H7 (cell line): Measurements from ENCODE around the gene PIK3R2. TPM values are rescaled to one million over a fixed set of nuclear protein-coding genes. Genes with fewer than 3 reads are reported as not detected.

Source experiments
- DNase-seq: peaks from one replicate; pipeline ENCODE4 v3.0.0; 2012
- H3K27me3 ChIP-seq: 2 replicates; pipeline ENCODE4 v1.6.0; 2011; ENCODE audit warnings: mild to moderate bottlenecking, low read length; ENCODE audit not compliant: control insufficient read depth, insufficient read depth
- H3K36me3 ChIP-seq: replicated peaks from 2 replicates; pipeline ENCODE4 v1.5.1; 2011; ENCODE audit warnings: low read length; ENCODE audit not compliant: control insufficient read depth, insufficient read depth
- H3K4me3 ChIP-seq: 2 replicates; pipeline ENCODE4 v1.5.1; 2011; ENCODE audit warnings: low read depth, mild to moderate bottlenecking, control low read depth, low read length, moderate library complexity; ENCODE audit not compliant: insufficient read depth
- total RNA-seq: library from RNA; depleted of rRNA; stranded (reverse); fragments of >200 nt; shearing (Covaris generic); gene quantifications from 2 replicates; pipeline ENCODE4 v1.2.3, GENCODE V29; 2014

PIK3R2 gene
- total RNA-seq, 1 experiment from 2014 or later, result 29.0 TPM

DNA sequence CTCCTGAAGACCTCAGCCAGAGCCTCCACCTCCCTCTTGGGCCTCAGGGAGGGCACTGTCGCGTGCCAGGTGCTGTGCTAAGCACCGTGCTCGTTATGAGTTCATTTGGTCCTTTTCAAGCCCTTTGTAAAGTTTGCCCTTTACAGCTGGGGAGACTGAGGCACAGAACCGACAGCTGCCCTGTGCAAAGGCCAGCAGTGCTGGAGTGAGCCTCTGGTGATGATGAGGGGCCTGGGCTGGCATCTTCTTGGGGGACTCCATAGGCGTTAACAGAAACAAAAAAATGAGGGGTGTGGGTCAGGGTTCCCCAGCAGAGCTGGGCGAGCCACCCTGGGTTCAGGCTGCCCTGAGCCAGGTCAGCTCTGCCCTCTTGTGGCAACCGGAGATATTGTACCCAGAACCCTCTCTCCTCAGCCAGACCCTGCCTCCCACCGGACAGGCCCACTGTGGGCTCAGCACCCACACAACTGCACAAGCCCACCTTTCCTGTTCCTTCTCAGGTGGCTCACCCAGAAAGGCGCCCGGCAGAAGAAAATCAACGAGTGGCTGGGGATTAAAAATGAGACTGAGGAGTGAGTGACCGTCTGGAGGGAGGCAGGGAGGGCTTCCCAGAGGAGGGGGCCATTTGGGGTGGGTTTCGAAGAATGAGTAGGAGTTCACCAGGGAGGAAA, 15.1 kb downstream of the PIK3R2 start:
- Histone ChIP-seq H3K36me3 (peaks cover 10% of the 10 kb centered on the region), H3K27me3 (no peaks in the 10 kb centered on the region), H3K4me3 (no peak overlapping the region)
- DNase-seq, result peak; percentile 97

DNA sequence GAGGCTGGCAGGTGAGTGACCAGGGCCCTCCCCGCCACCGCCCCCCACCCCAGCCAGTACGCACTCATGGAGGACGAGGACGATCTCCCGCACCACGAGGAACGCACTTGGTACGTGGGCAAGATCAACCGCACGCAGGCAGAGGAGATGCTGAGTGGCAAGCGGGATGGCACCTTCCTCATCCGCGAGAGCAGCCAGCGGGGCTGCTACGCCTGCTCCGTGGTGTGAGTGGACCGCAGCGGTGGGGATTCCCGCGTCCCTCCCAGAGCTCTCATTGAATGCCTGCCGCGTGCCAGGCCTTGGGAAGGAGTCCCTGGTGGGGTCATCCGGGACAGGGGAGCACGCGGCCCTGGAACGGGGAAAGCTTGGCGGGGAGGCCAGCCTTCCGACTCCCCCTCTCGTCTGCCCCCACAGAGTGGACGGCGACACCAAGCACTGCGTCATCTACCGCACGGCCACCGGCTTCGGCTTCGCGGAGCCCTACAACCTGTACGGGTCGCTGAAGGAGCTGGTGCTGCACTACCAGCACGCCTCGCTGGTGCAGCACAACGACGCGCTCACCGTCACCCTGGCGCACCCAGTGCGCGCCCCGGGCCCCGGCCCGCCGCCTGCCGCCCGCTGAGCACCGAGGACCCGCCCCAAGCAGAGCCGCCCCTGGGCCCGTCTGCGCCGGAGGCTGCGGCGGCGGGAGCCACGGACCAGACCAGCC, 15.9 kb downstream of the PIK3R2 start:
- Histone ChIP-seq H3K36me3 (peaks cover 6% of the 10 kb centered on the region), H3K4me3 (no peak overlapping the region)
- DNase-seq, result peak; percentile 62

DNA sequence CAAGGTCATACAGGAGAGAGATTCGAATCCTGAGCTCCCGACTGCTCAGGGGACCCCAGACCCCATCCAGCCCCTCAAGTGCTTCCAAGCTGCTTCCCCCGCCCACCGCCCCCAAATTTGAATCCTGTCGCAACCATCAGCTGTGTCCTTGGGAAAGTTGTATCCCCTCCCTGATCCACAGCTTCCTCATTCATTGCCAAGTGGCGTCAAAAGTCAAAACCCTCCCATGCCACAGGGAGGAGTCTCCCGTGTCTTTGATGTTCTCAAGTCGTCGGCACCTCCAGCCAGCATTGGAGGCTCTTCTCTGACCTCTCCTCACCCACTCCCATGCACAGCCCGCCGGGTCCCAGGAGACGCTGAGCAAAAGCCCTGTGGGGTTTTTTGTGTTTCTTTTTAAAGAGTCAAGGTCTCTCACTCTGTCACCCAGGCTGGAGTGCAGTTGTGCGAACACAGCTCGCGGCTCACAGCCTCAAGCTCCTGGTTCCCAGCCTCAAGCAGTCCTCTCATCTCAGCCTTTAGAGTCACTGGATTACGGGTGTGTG, 17.8 kb downstream of the PIK3R2 start:
- DNase-seq, result peak; percentile 49
- peaks cover 6% of the 10 kb centered on the region for H3K36me3 ChIP-seq
- peaks cover 16% of the 10 kb centered on the region for H3K27me3 ChIP-seq
- no peak overlapping the region for H3K4me3 ChIP-seq

More for the DNA sequence above, 15.9 kb downstream of the PIK3R2 start:
- peaks cover 3% of the 10 kb centered on the region; the same call in 1 of the 2 replicates for H3K27me3 ChIP-seq

DNA sequence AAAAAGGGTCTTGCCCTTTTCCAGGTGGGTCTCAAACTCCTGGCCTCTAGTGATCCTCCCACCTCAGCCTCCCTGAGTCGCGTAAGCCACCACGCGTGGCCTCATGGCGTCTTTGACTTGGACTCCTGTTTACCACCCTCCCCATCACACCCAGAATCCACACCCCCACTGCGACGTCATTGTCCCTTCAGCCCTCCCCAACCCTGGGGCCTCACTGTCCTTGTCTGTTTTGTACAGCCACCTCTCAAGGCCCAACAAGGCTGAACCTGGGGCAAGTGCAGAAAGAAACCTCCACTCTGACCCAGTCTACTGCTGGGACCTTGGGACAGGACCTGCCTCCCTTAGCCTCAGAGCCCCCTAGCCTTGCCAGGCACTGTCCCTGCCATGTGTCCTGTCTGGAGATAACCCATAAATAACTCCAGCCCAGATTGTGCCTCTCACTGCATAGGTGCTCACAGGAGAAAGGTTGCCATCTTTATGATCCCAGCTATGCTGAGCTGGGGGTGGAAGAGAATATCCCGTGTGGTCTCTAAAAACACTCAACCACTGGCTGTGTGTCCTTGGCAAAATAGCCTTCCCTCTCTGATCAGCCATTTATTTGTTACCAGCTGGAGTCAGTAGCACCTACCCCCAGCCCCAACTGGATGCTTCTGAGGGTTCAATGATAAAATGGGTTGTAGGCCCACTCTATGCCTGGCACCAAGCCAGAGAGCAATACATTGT, 18.8 kb downstream of the PIK3R2 start:
- peaks cover 1% of the 10 kb centered on the region for H3K36me3 ChIP-seq
- peaks cover 16% of the 10 kb centered on the region for H3K27me3 ChIP-seq
- DNase-seq, result peak; percentile 24
- no peak overlapping the region for H3K4me3 ChIP-seq

DNA sequence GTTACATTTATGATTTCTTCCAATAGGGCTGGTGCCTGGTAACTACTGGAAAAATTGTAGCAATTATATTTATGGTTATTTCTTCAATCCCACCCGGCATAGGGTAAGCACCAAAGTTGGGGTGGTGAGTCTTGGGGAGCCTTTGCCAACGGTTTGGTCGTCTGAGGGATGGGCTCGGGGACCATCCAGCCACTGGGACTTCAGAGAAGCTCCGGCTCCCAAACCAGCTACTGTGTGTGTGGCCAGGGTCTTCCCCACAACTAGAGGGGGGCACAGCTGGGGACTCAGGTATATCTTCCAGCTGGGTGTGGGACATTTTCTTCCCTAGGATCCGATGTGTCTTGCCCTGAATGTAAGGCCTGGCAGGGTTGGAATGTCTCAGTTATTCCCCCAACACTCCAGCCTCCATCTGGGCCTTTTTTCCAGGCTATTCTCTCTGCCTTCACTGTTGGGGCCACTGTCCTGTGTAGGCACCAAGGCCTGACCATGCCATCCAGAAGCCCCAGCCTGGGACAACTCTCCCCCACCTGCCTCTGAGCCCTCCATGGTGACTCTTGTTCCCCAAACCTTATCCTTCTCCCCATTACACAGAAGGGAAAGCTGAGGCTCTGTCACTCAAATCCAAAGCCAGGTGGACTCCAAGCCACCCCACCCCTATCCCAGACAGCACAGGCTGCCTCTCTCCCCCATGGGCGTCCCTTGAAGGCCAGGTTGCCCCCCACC, 19.5 kb downstream of the PIK3R2 start:
- Histone ChIP-seq H3K36me3 (peaks cover 1% of the 10 kb centered on the region), H3K4me3 (no peak overlapping the region), H3K27me3 (peaks cover 16% of the 10 kb centered on the region)
- DNase-seq, result peak; percentile 39

DNA sequence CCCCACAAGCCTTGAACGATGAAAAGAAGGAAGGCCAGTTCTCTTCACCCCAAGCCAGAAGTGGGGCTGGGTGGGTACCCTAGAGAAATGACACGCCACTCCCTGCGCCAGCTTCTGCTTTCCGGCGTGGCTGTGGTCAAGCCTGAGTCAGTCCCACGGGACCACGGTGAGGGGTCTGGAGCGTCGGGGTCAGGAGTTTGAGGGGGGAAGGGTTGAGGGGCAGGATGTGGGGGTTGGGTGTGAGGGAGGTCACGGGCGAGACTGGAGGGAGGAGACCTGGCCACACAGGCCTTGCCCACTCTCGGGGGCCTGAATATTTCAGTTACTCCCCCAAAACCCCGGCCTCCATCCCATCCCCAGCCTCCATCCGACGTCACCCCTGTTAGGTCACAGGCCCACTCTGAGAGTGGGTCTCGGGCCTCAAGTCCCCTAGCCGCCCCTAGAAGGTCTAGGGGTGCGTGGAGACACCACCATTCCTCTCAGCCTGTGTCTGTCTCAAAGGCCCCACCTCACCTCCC, 20.1 kb downstream of the PIK3R2 start:
- peaks cover 16% of the 10 kb centered on the region for H3K27me3 ChIP-seq
- peaks cover 1% of the 10 kb centered on the region for H3K36me3 ChIP-seq
- H3K4me3 ChIP-seq, result peak overlapping the region; percentile 8; the same call in 1 of the 2 replicates
- DNase-seq, result peak; percentile 78

DNA sequence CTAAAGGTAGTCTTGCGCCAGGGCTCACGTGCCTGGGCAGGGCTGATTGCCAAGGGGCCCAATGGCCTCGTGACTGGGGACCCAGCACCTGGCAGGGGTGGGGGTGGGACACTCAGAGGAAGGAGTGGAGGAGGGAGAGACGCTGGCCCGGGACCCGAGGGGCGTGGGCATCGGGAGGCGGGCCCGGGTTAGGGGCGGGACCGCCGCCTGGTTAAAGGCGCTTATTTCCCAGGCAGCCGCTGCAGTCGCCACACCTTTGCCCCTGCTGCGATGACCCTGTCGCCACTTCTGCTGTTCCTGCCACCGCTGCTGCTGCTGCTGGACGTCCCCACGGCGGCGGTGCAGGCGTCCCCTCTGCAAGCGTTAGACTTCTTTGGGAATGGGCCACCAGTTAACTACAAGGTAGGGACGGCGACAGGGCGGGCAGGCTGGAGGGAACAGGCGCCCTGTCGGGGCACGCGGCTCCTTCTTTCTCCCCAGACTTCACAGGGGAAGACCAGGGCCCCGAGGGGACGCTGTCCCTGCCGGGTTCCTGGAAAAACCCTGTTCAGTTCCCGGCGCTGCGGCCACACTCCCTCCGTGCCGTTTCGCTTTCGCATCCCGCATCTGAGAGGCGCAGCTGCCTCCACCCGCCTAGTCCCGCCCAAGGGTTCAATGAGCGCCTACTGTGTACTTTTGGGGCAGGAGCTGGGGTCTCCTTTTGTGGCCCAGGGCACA, 20.8 kb downstream of the PIK3R2 start, which contains the start of gene IFI30:
Gene IFI30, plus strand, starts transcription at position 242 of the 717 bp plus-strand sequence. Its CDS starts 29 bp downstream, at position 271.
- H3K27me3 ChIP-seq, result peaks cover 16% of the 10 kb centered on the region
- H3K4me3 ChIP-seq, result peak within 1 kb of the TSS; percentile 64
- H3K36me3 ChIP-seq, result no peaks in the 10 kb centered on the region; the same call in none of the 2 replicates
- peak; percentile 98 for DNase-seq

DNA sequence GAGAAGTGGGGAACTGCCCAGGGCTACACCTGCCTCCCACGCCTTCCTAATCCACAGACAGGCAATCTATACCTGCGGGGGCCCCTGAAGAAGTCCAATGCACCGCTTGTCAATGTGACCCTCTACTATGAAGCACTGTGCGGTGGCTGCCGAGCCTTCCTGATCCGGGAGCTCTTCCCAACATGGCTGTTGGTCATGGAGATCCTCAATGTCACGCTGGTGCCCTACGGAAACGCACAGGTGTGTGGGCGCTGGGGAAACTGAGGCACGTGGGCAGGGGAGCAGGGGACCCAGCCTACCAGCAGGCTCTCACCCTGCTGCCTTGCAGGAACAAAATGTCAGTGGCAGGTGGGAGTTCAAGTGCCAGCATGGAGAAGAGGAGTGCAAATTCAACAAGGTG, 22.0 kb downstream of the PIK3R2 start:
- Histone ChIP-seq H3K4me3 (no peak overlapping the region), H3K27me3 (peaks cover 16% of the 10 kb centered on the region), H3K36me3 (no peaks in the 10 kb centered on the region; the same call in 1 of the 2 replicates)
- peak; percentile 36 for DNase-seq

DNA sequence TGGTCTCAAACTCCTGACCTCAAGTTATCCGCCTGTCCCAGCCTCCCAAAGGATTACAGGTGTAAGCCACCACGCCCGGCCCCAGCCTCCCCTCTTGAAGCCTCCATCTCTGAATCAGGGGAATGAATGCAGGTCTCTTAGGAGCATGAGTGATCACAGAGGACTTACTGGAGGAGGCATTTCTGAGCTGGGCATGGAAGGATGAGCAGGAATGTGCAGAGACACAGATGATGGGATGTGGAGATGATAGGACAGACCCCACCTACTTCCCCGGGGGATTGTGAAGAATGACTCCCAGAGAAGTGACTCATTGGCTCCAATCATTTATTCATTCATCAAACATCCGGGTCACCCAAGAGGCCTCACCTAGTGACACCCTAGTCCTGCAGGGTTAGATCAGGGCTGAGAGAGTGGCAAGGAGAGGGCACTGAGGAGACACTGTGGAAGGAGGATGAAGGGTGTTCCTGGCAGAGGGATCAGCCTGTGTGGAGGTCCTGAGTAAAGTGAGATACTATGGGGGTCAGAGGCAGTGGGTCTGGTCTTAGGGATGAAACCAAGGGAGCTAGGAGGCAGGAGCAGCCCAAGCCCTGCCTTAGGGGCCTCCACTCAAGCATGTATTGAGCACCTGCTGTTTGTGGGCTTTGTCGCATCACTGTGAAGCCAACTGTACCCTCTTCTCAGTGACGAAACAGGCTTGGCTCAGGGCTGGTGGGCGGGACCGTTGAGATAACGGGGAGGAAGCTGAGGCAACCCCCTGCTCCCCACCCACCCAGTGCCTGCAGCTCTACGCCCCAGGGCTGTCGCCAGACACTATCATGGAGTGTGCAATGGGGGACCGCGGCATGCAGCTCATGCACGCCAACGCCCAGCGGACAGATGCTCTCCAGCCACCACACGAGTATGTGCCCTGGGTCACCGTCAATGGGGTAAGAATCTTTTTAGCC, 23.7 kb downstream of the PIK3R2 start:
- DNase-seq, result peak; percentile 16
- H3K4me3 ChIP-seq, result no peak overlapping the region
- peaks cover 16% of the 10 kb centered on the region for H3K27me3 ChIP-seq
- H3K36me3 ChIP-seq, result no peaks in the 10 kb centered on the region; the same call in 1 of the 2 replicates

DNA sequence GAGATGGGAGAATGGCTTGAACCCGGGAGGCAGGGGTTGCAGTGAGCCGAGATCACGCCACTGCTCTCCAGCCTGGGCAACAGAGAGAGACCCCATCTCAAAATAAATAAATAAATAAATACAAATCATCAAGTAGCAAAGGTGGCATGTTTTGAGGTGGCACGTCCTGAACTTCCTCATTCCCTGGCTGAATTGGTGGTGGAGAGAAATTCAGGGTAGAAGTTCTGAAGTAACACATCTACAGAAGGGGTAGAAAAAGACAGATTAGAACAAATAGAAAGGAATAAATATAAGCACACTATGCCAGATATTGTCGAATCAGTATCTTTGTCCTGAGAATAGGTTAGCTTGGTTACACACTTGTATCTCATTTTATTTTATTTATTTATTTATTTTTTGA, 27.0 kb downstream of the PIK3R2 start:
- Histone ChIP-seq H3K27me3 (peaks cover 2% of the 10 kb centered on the region; the same call in 1 of the 2 replicates), H3K36me3 (no peaks in the 10 kb centered on the region; the same call in 1 of the 2 replicates), H3K4me3 (no peak overlapping the region)
- DNase-seq, result no peak

DNA sequence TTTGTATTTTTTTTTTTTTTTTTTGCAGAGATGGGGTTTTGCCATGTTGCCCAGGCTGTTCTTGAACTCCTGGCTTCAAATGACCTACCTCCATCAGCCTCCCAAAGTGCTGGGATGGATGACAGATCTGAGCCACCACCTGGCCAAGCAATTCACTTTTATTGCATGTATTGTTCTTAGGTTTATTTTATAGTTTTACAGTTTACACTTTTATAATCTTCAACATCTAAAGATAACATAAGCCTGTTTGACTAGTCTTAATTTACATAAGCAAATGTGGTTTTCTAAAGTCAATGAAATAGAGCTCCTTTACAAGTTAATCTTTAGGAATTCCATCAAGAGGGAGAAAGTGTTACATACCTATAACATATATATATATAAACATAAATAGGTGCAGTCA, 30.6 kb downstream of the PIK3R2 start:
- Histone ChIP-seq H3K27me3 (no peaks in the 10 kb centered on the region), H3K36me3 (no peaks in the 10 kb centered on the region), H3K4me3 (no peak overlapping the region)
- no peak for DNase-seq

DNA sequence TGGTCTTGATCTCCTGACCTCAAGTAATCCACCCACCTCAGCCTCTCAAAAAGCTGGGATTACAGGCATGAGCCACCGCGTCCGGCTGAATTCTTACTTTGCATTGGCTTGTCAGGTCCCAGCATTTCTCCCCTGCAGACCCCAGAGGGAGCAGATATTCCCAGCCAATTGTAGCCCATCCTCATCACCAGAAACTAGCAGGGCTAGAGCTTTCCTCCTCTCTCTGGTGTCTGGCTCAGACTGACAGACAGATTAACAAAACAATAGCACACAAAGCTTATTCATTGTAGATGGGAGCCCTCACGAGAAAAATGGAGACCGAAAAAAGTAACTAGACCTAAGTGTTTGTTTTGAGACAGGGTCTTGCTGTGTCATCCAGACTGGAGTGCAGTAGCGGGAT, 32.6 kb downstream of the PIK3R2 start:
- Histone ChIP-seq H3K4me3 (no peak overlapping the region), H3K36me3 (no peaks in the 10 kb centered on the region), H3K27me3 (no peaks in the 10 kb centered on the region)
- DNase-seq, result peak; percentile 67
